Natural killer cell (primary cell): Measurements from ENCODE around the gene DEPP1. TPM values are rescaled to one million over a fixed set of nuclear protein-coding genes. Genes with fewer than 3 reads are reported as not detected.

ENCODE experiments used
- ATAC-seq, 3 donors: fragments of 150-1000 bp in 2 of 3; fragments of 200-7000 bp in 1 of 3; cut with Tn5 transposase; 1 replicate in 1 of 3; 2 replicates in 2 of 3; pipeline ENCODE4 v1.10.0; 2021; ENCODE audit warnings: mild to moderate bottlenecking in 2 of 3, moderate library complexity in 2 of 3
- DNase-seq, 2 donors: peaks; one replicate each; pipeline versions ENCODE4 v3.0.0 to v3.0.0-alpha.2; 2013 to 2021; ENCODE audit warnings: mixed read lengths in 1 of 2
- H3K27ac ChIP-seq: one replicate; pipeline ENCODE4 v1.5.1; 2013; ENCODE audit warnings: mild to moderate bottlenecking, low read length
- H3K27me3 ChIP-seq: one replicate; pipeline ENCODE4 v1.6.1; 2013; ENCODE audit warnings: low read length; ENCODE audit not compliant: control insufficient read depth, insufficient read depth
- H3K36me3 ChIP-seq: one replicate; pipeline ENCODE4 v1.6.1; 2013; ENCODE audit warnings: low read length; ENCODE audit not compliant: control insufficient read depth, insufficient read depth
- H3K4me1 ChIP-seq: one replicate; pipeline ENCODE4 v1.6.1; 2013; ENCODE audit warnings: low read length; ENCODE audit not compliant: control insufficient read depth, insufficient read depth
- H3K4me3 ChIP-seq: one replicate; pipeline ENCODE4 v1.5.1; 2013; ENCODE audit warnings: low read length
- H3K9me3 ChIP-seq: one replicate; pipeline ENCODE4 v1.6.1; 2013; ENCODE audit warnings: low read length; ENCODE audit not compliant: control insufficient read depth, insufficient read depth
- H3K27ac Mint-ChIP-seq, 2 donors: one replicate each; pipeline ENCODE4 v1.8.0; 2022; ENCODE audit warnings: mild to moderate bottlenecking in 2 of 2, mixed read lengths in 2 of 2, moderate library complexity in 1 of 2
- H3K27me3 Mint-ChIP-seq, 2 donors: one replicate each; pipeline ENCODE4 v1.8.0; 2022; ENCODE audit warnings: low read depth in 2 of 2, mixed read lengths in 2 of 2
- H3K36me3 Mint-ChIP-seq: one replicate; pipeline ENCODE4 v1.8.0; 2022; ENCODE audit warnings: mixed read lengths
- H3K4me1 Mint-ChIP-seq, 2 donors: one replicate each; pipeline ENCODE4 v1.8.0; 2022; ENCODE audit warnings: mixed read lengths in 2 of 2
- H3K4me3 Mint-ChIP-seq: one replicate; pipeline ENCODE4 v1.8.0; 2022; ENCODE audit warnings: mild to moderate bottlenecking, moderate library complexity, mixed read lengths
- H3K9me3 Mint-ChIP-seq, 2 donors: one replicate each; pipeline ENCODE4 v1.8.0; 2022; ENCODE audit warnings: mixed read lengths in 2 of 2
- CTCF ChIP-seq: fragments of 200-600 bp; IDR thresholded peaks from one replicate; pipeline ENCODE4 v1.8.0; 2022; ENCODE audit warnings: antibody characterized with exemption
- WGBS: methylation state at CpG from one replicate; pipeline ENCODE4 v1.1.7; 2013; ENCODE audit warnings: missing lambda C conversion rate; ENCODE audit not compliant: insufficient coverage; 5-methylcytosine and 5-hydroxymethylcytosine counted together
- intact Hi-C: fragments of 100-400 bp; cut with micrococcal nuclease; formaldehyde crosslinking; loops from one replicate; pipeline ENCODE4 v1.14.2; 2022
- total RNA-seq, 4 donors: library from RNA; stranded (reverse); fragments of 120-200 nt in 1 of 4; gene quantifications; one replicate each; pipeline versions ENCODE4 v1.2.3 to v1.2.4, GENCODE V29; 2013 to 2022

The DEPP1 gene
- total RNA-seq, 3 donors from 2014 or later (not counting 1 experiment from before 2014, with no cell fraction given) = not detected

GRCh38 chr10:44971434-44971833 lies 7.2 kb downstream of the DEPP1 start:
- Histone ChIP-seq H3K27me3 (no peaks in the 10 kb centered on the region), H3K27ac (no peak overlapping the region), H3K9me3 (no peaks in the 10 kb centered on the region), H3K4me1 (peaks cover 82% of the 10 kb centered on the region), H3K4me3 (no peak overlapping the region), H3K36me3 (no peaks in the 10 kb centered on the region)
- Mint-ChIP-seq H3K36me3 (no peaks in the 10 kb centered on the region), H3K9me3 (no peaks in the 10 kb centered on the region), H3K27me3 (no peaks in the 10 kb centered on the region), H3K27ac (peak overlapping the region in 1 of 2 donors; percentile 92), H3K4me1 (peaks cover 58 to 73% of the 10 kb centered on the region in 2 donors), H3K4me3 (no peak overlapping the region)
- no peak for DNase-seq
- no peak for ATAC-seq
- 93% methylated on average over 11 of the region's 11 CpGs for WGBS
- intact Hi-C loops = no loop called here
- no peak for TF ChIP-seq CTCF

- no peak for DNase-seq
- Histone ChIP-seq H3K27ac (no peak overlapping the region), H3K9me3 (no peaks in the 10 kb centered on the region), H3K4me3 (no peak overlapping the region), H3K27me3 (no peaks in the 10 kb centered on the region), H3K4me1 (peaks cover 87% of the 10 kb centered on the region), H3K36me3 (no peaks in the 10 kb centered on the region)
- Mint-ChIP-seq H3K27ac (peak overlapping the region; percentile 22 to 92), H3K36me3 (no peaks in the 10 kb centered on the region), H3K4me1 (peaks cover 63 to 78% of the 10 kb centered on the region in 2 donors), H3K9me3 (no peaks in the 10 kb centered on the region), H3K27me3 (no peaks in the 10 kb centered on the region), H3K4me3 (no peak overlapping the region)
- intact Hi-C loops = no loop called here
- ATAC-seq = no peak
- whole genome bisulfite sequencing = 86% methylated on average over 8 of the region's 8 CpGs
- TF ChIP-seq CTCF = no peak
These were observed 7.7 kb downstream of the DEPP1 start for GRCh38 chr10:44970812-44971395.

- Mint-ChIP-seq H3K27ac (peak overlapping the region; percentile 75 to 92), H3K9me3 (no peaks in the 10 kb centered on the region), H3K36me3 (no peaks in the 10 kb centered on the region), H3K4me1 (peaks cover 73 to 89% of the 10 kb centered on the region in 2 donors), H3K4me3 (peak overlapping the region; percentile 74), H3K27me3 (no peaks in the 10 kb centered on the region)
- H3K36me3 ChIP-seq = no peaks in the 10 kb centered on the region
- TF ChIP-seq CTCF = no peak
- H3K4me3 ChIP-seq = no peak overlapping the region
- peaks cover 93% of the 10 kb centered on the region for H3K4me1 ChIP-seq
- intact Hi-C loops = loop anchor here (2.0 kb wide), 1 partner anchor 31 kb away; the partner anchor contains the start of gene ZNF22
- ATAC-seq = no peak
- DNase-seq = no peak
- no peaks in the 10 kb centered on the region for H3K27me3 ChIP-seq
- H3K9me3 ChIP-seq = no peaks in the 10 kb centered on the region
- peak overlapping the region; percentile 44 for H3K27ac ChIP-seq
- WGBS = 98% methylated on average over 8 of the region's 9 CpGs
These were observed 8.8 kb downstream of the DEPP1 start for GRCh38 chr10:44969854-44970253.
